ENCODE measurements around the gene ZMIZ1. TPM values are rescaled to one million over a fixed set of nuclear protein-coding genes. Genes with fewer than 3 reads are reported as not detected.

The ZMIZ1 gene
- total RNA-seq, 6 donors from 2014 or later: 51.0 to 99.2 (median 91.8) TPM

GRCh38 chr10:79129361-79129997, 60.7 kb downstream of the ZMIZ1 start:
- H3K4me3 ChIP-seq: no peak overlapping the region
- ATAC-seq (ENCODE audit: low FRiP score in 2 of 2) (no peak), DNase-seq (no peak)
- no peaks in the 10 kb centered on the region for H3K27me3 ChIP-seq
- H3K36me3 ChIP-seq: peaks cover 0 to 29% (median 14%) of the 10 kb centered on the region in 4 donors
- TF ChIP-seq POLR2A (IDR thresholded peaks at IDR 0.05) (no peak), POLR2AphosphoS5 (IDR thresholded peaks at IDR 0.05) (no peak), EP300 (IDR thresholded peaks at IDR 0.05) (no peak)
- TF ChIP-seq, protein P1, sequence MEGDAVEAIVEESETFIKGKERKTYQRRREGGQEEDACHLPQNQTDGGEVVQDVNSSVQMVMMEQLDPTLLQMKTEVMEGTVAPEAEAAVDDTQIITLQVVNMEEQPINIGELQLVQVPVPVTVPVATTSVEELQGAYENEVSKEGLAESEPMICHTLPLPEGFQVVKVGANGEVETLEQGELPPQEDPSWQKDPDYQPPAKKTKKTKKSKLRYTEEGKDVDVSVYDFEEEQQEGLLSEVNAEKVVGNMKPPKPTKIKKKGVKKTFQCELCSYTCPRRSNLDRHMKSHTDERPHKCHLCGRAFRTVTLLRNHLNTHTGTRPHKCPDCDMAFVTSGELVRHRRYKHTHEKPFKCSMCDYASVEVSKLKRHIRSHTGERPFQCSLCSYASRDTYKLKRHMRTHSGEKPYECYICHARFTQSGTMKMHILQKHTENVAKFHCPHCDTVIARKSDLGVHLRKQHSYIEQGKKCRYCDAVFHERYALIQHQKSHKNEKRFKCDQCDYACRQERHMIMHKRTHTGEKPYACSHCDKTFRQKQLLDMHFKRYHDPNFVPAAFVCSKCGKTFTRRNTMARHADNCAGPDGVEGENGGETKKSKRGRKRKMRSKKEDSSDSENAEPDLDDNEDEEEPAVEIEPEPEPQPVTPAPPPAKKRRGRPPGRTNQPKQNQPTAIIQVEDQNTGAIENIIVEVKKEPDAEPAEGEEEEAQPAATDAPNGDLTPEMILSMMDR (IDR thresholded peaks at IDR 0.05): no peak
- peaks cover 54 to 82% (median 70%) of the 10 kb centered on the region in 4 donors for H3K4me1 ChIP-seq
- peak overlapping the region; percentile 15 to 73 (median 48) for H3K27ac ChIP-seq
- H3K9me3 ChIP-seq: no peaks in the 10 kb centered on the region
- 58% methylated on average over 8 of the region's 8 CpGs; no CpG with 5 or more reads in 1 of the 2 donors for whole genome bisulfite sequencing, 2 donors

DNA sequence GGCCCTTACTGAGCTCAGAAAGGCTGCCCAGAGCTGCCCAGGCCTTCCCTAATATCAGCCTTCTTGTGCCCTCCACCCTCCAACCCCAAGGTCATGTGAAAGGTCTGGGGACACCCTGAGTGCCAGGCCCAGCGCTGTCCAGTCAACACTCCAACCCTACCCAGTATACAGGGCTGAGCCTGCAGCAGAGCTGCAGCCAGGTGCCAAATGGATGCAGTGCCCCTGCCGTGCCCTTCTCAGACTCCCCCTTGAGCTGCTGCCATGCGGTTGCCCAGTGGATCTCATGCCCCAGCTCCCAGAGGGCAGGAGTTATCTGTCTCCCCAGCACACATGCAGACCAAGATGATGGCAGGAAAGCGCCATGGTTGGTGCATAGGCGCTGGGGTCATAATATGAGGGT, 61.5 kb downstream of the ZMIZ1 start:
- Histone ChIP-seq H3K9me3 (no peaks in the 10 kb centered on the region), H3K4me1 (peaks cover 58 to 89% (median 73%) of the 10 kb centered on the region in 4 donors), H3K4me3 (no peak overlapping the region), H3K27me3 (no peaks in the 10 kb centered on the region), H3K27ac (peak overlapping the region in 3 of 4 donors; percentile 24 to 73 (median 72)), H3K36me3 (peaks cover 0 to 21% (median 10%) of the 10 kb centered on the region in 4 donors)
- 89 to 100% methylated on average over 1 to 5 of the region's 5 CpGs for WGBS, 2 donors
- ATAC-seq (ENCODE audit: low FRiP score in 2 of 2): no peak
- TF ChIP-seq, protein P1 (IDR thresholded peaks at IDR 0.05): no peak
- no peak for TF ChIP-seq POLR2AphosphoS5 (IDR thresholded peaks at IDR 0.05)
- TF ChIP-seq EP300 (IDR thresholded peaks at IDR 0.05): no peak
- TF ChIP-seq POLR2A (IDR thresholded peaks at IDR 0.05): no peak
- DNase-seq: no peak

- 84 to 91% methylated on average over 5 of the region's 5 CpGs for WGBS, 2 donors
- Histone ChIP-seq H3K27me3 (no peaks in the 10 kb centered on the region), H3K27ac (no peak overlapping the region), H3K9me3 (no peaks in the 10 kb centered on the region), H3K4me3 (no peak overlapping the region), H3K36me3 (peaks cover 0 to 17% (median 8%) of the 10 kb centered on the region in 4 donors), H3K4me1 (peaks cover 64 to 94% (median 77%) of the 10 kb centered on the region in 4 donors)
- DNase-seq (no peak), ATAC-seq (ENCODE audit: low FRiP score in 2 of 2) (no peak)
- no peak for TF ChIP-seq EP300 (IDR thresholded peaks at IDR 0.05)
- TF ChIP-seq, protein P1 (IDR thresholded peaks at IDR 0.05): no peak
- no peak for TF ChIP-seq POLR2A (IDR thresholded peaks at IDR 0.05)
- no peak for TF ChIP-seq POLR2AphosphoS5 (IDR thresholded peaks at IDR 0.05)
These were observed 62.1 kb downstream of the ZMIZ1 start for GRCh38 chr10:79130846-79131245.

DNA sequence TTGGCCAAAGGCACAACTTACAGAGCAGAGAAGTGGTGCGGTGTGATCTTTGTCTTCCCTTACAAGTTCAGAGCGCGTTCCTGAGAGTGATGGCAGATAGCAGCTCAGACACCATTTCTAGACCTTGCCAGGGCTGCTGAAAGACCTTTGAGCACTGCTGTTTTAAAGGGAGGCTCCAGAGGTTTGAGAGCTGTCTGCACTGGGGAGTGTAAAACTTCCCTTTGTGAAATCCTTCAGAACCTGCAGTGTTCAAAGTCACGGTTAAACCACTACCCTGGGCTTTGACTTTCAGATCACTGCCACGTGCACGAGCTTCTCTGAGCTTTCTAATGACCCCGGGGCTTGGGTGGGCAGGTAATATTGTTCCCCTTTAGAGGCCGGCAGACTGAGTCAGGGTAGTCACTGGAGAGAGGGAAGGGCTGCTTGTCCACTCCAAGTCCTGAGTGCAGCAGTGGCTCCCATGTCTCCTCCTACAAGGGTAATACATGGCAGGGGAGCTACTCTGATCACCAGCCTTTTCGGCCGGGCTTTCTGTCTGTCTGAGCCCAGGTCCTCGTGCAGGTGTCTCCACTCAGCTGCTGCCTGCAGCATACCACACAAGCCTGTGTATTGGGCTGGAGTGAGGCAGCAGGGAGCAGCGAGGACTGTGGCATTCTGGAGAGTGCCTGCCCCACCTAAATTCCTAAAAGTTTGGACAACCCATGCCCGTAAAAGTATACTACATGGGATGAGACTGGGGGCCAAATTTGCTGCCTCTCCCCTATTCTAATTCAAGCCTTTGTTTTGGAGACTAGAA, 63.3 kb downstream of the ZMIZ1 start:
- Histone ChIP-seq H3K36me3 (peaks cover 0 to 13% (median 3%) of the 10 kb centered on the region in 4 donors), H3K27ac (peak overlapping the region in 2 of 4 donors; percentile 20 to 35), H3K4me3 (no peak overlapping the region), H3K4me1 (peaks cover 65 to 94% (median 77%) of the 10 kb centered on the region in 4 donors), H3K9me3 (no peaks in the 10 kb centered on the region), H3K27me3 (no peaks in the 10 kb centered on the region)
- TF ChIP-seq, protein P1 (IDR thresholded peaks at IDR 0.05): no peak
- TF ChIP-seq EP300 (IDR thresholded peaks at IDR 0.05) (no peak), POLR2AphosphoS5 (IDR thresholded peaks at IDR 0.05) (no peak), POLR2A (IDR thresholded peaks at IDR 0.05) (no peak)
- ATAC-seq (ENCODE audit: low FRiP score in 2 of 2) (no peak), DNase-seq (no peak)
- 47 to 69% methylated on average over 3 to 13 of the region's 13 CpGs for WGBS, 2 donors
